CD4-positive, alpha-beta T cell (primary cell): ENCODE data around the gene GMPPB. TPM values are rescaled to one million over a fixed set of nuclear protein-coding genes. Genes with fewer than 3 reads are reported as not detected.

Source experiments
- ATAC-seq: fragments of 200-7000 bp; cut with Tn5 transposase; one replicate; pipeline ENCODE4 v1.10.0; 2022; ENCODE audit warnings: mild to moderate bottlenecking; ENCODE audit not compliant: poor library complexity
- CTCF ChIA-PET: fragments of 350-600 bp; sonication (Branson Sonifier 250); formaldehyde crosslinking; loops from one replicate; lab custom pipeline; 2021; ENCODE audit warnings: antibody characterized with exemption, inconsistent platforms; lab: Charles Lee
- POLR2A ChIA-PET: fragments of 350-600 bp; sonication (Branson Sonifier 250); formaldehyde crosslinking; loops from one replicate; lab custom pipeline; 2021; ENCODE audit warnings: antibody characterized with exemption, inconsistent platforms; lab: Charles Lee
- DNase-seq, 14 experiments: peaks; one replicate each; pipeline ENCODE4 v3.0.0-alpha.2; 2013 to 2020; ENCODE audit warnings: mixed read lengths in 2 of 14
- H3K27ac ChIP-seq, 2 donors: one replicate each; pipeline versions ENCODE4 v1.5.1 to v1.7.0; 2013; ENCODE audit warnings: low read length in 2 of 2, low read depth in 1 of 2, mild to moderate bottlenecking in 1 of 2
- H3K27me3 ChIP-seq, 2 experiments: 1 replicate in 1 of 2; 2 replicates in 1 of 2; pipeline versions ENCODE4 v1.6.1 to v1.7.0; 2013; ENCODE audit warnings: low read length in 2 of 2, control low read depth in 1 of 2, mild to moderate bottlenecking in 1 of 2, moderate library complexity in 1 of 2; ENCODE audit not compliant: insufficient read depth in 2 of 2, control insufficient read depth in 1 of 2
- H3K36me3 ChIP-seq: one replicate; pipeline ENCODE4 v1.6.1; 2013; ENCODE audit warnings: low read length, control low read depth; ENCODE audit not compliant: insufficient read depth
- H3K4me1 ChIP-seq: one replicate; pipeline ENCODE4 v1.6.1; 2013; ENCODE audit warnings: low read length, control low read depth; ENCODE audit not compliant: insufficient read depth
- H3K4me3 ChIP-seq: one replicate; pipeline ENCODE4 v1.5.1; 2013; ENCODE audit warnings: mild to moderate bottlenecking, low read length, moderate library complexity
- H3K9me3 ChIP-seq, 2 experiments: 1 replicate in 1 of 2; 2 replicates in 1 of 2; pipeline versions ENCODE4 v1.6.1 to v1.7.0; 2013; ENCODE audit warnings: low read length in 2 of 2, mild to moderate bottlenecking in 2 of 2, control low read depth in 1 of 2, moderate library complexity in 1 of 2; ENCODE audit not compliant: control insufficient read depth in 1 of 2, insufficient read depth in 1 of 2
- H3K27ac Mint-ChIP-seq: one replicate; pipeline ENCODE4 v1.8.0; 2020; ENCODE audit warnings: mixed read lengths
- H3K27me3 Mint-ChIP-seq: one replicate; pipeline ENCODE4 v1.8.0; 2021; ENCODE audit warnings: mixed read lengths
- H3K36me3 Mint-ChIP-seq: one replicate; pipeline ENCODE4 v1.8.0; 2021; ENCODE audit warnings: low read depth, mixed read lengths
- H3K4me1 Mint-ChIP-seq: one replicate; pipeline ENCODE4 v1.8.0; 2021; ENCODE audit warnings: low read depth, mixed read lengths
- H3K4me3 Mint-ChIP-seq: one replicate; pipeline ENCODE4 v1.8.0; 2020; ENCODE audit warnings: mild to moderate bottlenecking, mixed read lengths
- H3K9me3 Mint-ChIP-seq: one replicate; pipeline ENCODE4 v1.8.0; 2020; ENCODE audit warnings: mixed read lengths
- CTCF ChIP-seq: fragments of 200-600 bp; IDR thresholded peaks from one replicate; pipeline ENCODE4 v1.8.0; 2022; ENCODE audit warnings: antibody characterized with exemption, mild to moderate bottlenecking
- intact Hi-C, 2 experiments: fragments of 100-400 bp; cut with DNase I in 1 of 2; cut with micrococcal nuclease in 1 of 2; formaldehyde crosslinking; loops; one replicate each; pipeline versions ENCODE4 v1.15.1 to v1.9.0; 2023 to 2025; cut with DNase I, micrococcal nuclease
- total RNA-seq, 174 experiments: library from RNA in 2 of 174; stranded (reverse) in 2 of 174; gene quantifications; one replicate each; pipeline ENCODE4 v1.2.3 and lab custom pipeline; 2021 to 2026

The GMPPB gene
- total RNA-seq, 2 experiments from 2014 or later = 39.0 to 41.4 TPM

GRCh38 chr3:49727924-49728361, 4.2 kb upstream of the GMPPB start:
- no peak for DNase-seq
- Histone ChIP-seq H3K9me3 (no peaks in the 10 kb centered on the region), H3K4me1 (peaks cover 16% of the 10 kb centered on the region), H3K27ac (no peak overlapping the region), H3K27me3 (no peaks in the 10 kb centered on the region), H3K4me3 (no peak overlapping the region), H3K36me3 (peaks cover 41% of the 10 kb centered on the region)
- TF ChIP-seq CTCF = no peak
- intact Hi-C loops = no loop called here
- ATAC-seq = no peak
- ChIA-PET CTCF (no interaction called here), POLR2A (no interaction called here)
- Mint-ChIP-seq H3K4me1 (peaks cover 17% of the 10 kb centered on the region), H3K27me3 (no peaks in the 10 kb centered on the region), H3K4me3 (no peak overlapping the region), H3K36me3 (peaks cover 59% of the 10 kb centered on the region), H3K9me3 (no peaks in the 10 kb centered on the region), H3K27ac (no peak overlapping the region)

- Histone ChIP-seq H3K27ac (no peak overlapping the region), H3K4me3 (no peak overlapping the region), H3K4me1 (peaks cover 22% of the 10 kb centered on the region), H3K9me3 (no peaks in the 10 kb centered on the region), H3K27me3 (no peaks in the 10 kb centered on the region), H3K36me3 (peaks cover 40% of the 10 kb centered on the region)
- ATAC-seq (no peak), DNase-seq (no peak)
- Mint-ChIP-seq H3K27ac (no peak overlapping the region), H3K4me1 (peaks cover 23% of the 10 kb centered on the region), H3K9me3 (no peaks in the 10 kb centered on the region), H3K27me3 (no peaks in the 10 kb centered on the region), H3K36me3 (peaks cover 53% of the 10 kb centered on the region), H3K4me3 (no peak overlapping the region)
- no peak for TF ChIP-seq CTCF
- intact Hi-C loops = no loop called here
- ChIA-PET CTCF (no interaction called here), POLR2A (no interaction called here)
These were observed 3.6 kb upstream of the GMPPB start for GRCh38 chr3:49727154-49727923.

- H3K4me3 ChIP-seq = no peak overlapping the region
- intact Hi-C loops = no loop called here
- DNase-seq (peak in 1 of 14 experiments; percentile 13), ATAC-seq (no peak)
- no peaks in the 10 kb centered on the region for H3K9me3 Mint-ChIP-seq
- H3K27me3 ChIP-seq = no peaks in the 10 kb centered on the region
- peaks cover 40% of the 10 kb centered on the region for H3K36me3 ChIP-seq
- CTCF ChIA-PET = interaction anchor here (0.8 kb wide), 1 partner anchor 22 kb away, joined by 3 read pairs; no protein-coding TSS in a partner anchor
- peaks cover 27% of the 10 kb centered on the region for H3K4me1 Mint-ChIP-seq
- no peaks in the 10 kb centered on the region for H3K27me3 Mint-ChIP-seq
- H3K9me3 ChIP-seq = no peaks in the 10 kb centered on the region
- no peak for TF ChIP-seq CTCF
- H3K27ac ChIP-seq = peak overlapping the region in 1 of 2 donors; percentile 96
- peaks cover 27% of the 10 kb centered on the region for H3K4me1 ChIP-seq
- H3K27ac Mint-ChIP-seq = peak overlapping the region; percentile 93
- H3K36me3 Mint-ChIP-seq = peaks cover 43% of the 10 kb centered on the region
- peak overlapping the region; percentile 42 for H3K4me3 Mint-ChIP-seq
- POLR2A ChIA-PET = interaction anchor here (0.6 kb wide), 2 partner anchors 65 to 892 kb away, joined by 3 read pairs; no protein-coding TSS in a partner anchor
These were observed 2.3 kb upstream of the GMPPB start for GRCh38 chr3:49725906-49726681.
